NCI-H526 treated with DMSO at 0.1 percent for 48 hours (cell line): ENCODE results near the gene PLXNA4.

ENCODE experiments used
- DNase-seq: peaks from one replicate; lab custom pipeline; 2025; lab: John Stamatoyannopoulos, UW

Gene PLXNA4

DNA sequence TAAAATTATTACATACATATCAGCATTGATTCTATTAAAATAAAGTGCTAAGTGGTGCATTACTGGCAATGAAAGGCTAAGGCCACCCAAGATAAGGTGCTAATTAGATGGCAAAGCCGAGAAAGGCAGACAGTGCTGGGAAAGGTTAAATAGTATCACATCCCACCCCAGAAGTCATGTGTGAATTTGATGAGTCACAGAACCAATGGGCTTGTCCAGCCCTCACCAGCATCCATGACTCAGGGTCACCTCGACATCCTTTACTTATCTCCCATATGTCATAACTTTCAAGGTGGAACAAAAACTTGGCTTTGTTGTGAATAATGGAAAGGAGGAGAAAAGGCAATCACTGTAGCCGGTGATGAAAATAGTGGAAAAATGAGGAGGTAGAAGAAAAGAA, 459.1 kb downstream of the PLXNA4 start:
- no peak for DNase-seq

DNA sequence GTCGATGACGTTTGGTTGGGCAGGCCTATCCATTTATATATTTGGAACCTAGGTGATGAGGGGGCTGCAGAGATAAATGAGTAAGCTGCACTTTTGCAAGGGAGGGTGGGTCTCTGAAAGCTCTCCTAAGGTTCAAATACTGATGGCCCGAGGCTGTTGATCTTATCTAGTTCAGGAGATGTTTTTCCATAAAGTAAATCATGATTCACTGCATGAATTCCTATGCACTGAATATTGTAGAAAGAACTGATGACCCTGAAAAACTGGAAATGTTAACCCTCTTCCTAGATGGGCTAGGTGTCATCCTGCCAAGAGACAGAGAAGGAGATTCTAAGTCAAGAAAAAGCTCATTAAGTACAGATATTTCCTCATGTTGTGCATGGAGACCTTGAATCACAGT, 459.9 kb downstream of the PLXNA4 start:
- DNase-seq: no peak

DNA sequence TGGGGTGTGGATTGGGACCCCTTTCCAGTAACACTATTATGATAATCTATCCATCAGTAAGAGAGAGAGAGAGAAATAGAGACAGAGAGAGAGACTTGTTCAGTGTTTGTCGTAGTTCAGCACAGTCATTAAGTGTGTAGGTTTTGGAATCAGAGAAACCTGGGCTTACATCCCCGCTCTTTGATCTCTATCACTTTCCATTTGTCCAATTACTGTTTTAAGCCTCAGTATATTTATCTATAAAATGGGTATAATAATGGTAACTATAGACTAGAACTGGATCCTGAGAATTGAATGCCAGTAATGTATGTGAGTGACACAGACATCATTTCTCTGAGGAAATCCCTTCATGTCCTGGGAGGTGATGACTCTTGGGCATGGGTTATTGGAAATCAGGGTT, 460.5 kb downstream of the PLXNA4 start:
- DNase-seq: no peak

DNA sequence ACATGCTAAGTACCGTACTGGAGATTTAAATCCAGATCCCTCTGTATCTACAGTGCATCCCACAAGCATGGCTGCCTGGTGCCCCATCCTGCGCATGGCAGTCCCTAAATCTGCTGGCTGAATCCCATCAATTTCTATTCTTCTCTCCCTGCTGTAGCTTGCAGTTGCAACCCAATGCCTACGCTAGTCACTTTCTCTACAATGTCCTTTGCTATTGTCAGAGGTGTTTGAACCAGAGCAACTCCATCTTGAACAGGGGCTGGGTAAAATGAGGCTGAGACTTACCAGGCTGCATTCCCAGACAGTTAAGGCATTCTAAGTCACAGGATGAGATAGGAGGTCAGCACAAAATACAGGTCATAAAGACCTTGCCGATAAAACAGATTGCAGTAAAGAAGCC, 461.2 kb downstream of the PLXNA4 start:
- no peak for DNase-seq

DNA sequence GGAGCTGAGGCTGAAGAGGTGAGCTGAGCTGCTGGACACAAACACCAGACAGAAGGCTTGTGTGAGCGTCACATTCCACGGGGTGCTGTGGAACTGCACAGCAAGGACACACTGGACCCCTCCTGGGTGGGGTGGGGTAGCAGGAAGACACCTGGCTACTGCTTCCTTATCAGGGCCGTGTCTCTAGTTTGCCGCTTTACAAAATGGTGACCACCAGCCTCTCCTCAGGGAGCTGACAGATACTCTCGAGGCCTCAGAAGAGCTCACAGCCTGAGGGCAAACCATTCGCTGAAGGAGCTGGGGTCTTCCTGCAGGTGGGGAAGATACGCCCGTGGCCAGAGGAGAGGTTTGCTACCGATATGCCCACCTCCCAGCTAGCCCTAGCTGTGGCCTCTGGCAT, 461.9 kb downstream of the PLXNA4 start:
- no peak for DNase-seq

DNA sequence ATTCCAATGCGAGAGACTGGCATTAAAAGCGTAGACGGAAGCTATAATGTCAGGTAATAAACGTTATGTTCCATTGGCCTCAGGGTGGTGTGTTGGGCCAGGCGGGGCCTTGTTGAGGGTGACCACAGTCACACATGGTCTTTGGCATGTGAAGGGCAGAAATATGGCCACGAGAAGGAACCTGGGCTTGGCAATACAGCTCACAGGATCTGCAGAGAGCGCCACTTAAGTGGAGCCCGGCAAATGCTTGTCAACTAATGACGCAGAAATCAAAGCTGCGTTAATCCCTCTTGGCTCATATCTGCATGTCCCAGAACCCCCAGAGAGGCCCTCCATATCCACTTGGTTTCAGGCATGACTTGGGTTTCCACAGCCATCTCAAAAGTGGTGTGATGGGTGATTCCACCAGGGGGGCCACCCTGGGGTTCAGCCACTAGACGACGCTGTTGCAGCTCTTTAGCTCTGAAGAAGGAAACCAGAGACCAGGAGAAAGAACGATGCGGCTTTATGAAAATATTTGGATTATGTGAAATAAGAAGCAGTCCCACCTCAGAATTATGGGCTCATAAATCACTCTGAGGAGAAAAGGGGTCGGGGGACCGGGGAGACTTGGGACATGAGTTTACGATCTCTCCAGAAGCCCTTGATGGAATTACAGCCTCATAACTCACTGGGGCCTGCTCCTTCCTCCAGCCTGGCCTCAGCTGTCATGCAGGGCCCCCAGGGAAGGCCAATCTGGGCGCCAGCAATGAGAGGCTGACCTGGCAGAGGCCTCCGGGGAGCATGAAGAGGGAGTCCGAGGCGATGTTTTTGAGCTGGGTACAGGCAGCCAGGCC, 462.5 kb downstream of the PLXNA4 start:
- DNase-seq: no peak

DNA sequence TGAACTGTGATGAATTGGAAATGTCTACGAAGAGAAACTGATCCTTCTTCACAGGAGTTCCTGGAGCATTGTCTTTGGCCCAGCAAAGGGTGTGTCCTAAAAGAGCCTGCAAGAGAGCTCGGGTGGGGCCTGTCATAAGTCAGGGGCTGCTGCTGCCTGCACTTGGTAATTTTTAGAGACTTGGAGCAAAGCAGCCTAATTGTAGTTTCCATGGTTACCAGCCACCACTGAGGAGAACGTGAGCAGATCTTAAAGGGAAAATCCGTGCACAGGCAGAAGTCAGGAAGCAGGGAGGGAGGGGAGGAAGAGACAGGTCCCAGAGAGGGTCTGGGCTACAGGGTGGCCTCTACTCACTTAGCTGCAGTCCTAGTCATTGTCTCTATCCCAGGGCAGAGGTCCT, 463.6 kb downstream of the PLXNA4 start:
- DNase-seq: no peak

DNA sequence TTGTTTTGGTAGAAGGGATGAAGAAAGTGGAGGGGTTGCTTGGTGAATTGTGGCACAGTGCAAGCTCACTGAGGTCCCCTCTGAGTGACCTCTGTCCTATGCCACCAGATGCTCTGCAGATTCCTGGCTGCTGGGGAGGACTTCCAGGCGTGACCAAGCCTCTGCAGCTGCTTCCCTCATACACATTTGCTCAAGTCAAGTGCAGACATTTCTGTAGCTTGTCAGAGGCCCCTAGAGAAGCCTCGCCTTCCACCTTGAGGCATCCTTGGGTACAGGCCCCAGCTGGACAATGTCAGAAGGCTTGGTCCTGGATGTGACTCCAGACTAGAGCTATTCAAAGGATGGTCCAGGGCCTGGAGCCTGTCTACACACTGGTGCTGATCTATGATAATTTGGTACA, 464.2 kb downstream of the PLXNA4 start:
- DNase-seq: no peak

DNA sequence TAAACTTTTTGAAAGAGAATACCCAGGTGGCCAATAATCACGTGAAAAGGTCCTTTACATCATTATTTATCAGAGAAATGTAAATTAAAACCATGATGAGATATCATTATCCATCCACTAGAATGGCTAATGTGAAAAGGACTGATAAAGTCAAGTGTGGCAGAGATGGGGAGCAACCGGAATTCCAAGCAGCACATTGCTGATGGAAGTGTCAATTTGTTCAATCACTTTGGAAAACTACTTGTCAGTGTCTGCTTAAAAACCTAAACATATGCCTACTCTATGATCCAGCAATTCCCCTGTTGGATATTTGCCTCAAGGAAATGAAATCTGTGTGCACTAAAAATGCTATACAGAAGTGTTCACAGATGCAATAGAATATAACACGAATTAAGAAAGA, 465.6 kb downstream of the PLXNA4 start:
- no peak for DNase-seq

DNA sequence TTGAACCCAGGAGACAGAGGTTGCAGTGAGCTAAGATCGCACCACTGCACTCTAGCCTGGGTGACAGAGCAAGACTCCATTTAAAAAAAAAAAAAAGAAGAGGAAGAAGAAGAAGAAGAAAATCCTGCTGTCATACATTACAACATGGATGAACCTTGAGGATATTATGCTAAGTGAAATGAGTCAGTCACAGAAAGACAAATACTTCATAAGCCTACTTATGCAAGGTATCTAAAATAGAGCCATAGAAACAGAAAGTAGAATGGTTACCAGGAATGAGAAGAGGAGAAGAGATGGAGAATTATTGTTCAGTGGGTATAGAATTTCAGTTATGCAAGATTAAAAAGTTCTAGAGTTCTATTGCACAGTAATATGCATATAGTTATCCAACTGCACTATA, 466.5 kb downstream of the PLXNA4 start:
- DNase-seq: no peak

DNA sequence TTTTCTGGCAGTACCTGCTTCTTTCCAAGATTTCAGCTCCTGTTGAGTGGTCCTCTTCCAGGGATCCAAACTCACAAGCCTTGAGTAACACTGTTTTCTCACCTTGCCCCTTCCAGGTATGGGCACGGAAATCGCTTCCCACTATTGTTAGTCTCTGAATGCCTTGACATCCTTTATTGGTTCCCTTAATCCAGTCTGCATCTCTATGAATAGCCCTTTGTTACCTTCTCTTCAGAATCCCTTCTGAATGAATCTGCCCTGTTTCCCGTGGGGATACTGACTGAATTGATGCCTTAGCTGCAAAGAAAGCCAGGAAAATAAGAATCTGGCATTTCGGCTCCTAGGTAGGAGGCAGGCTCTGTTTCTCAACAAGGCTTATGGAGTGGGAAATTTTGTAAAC, 467.7 kb downstream of the PLXNA4 start:
- DNase-seq: no peak

DNA sequence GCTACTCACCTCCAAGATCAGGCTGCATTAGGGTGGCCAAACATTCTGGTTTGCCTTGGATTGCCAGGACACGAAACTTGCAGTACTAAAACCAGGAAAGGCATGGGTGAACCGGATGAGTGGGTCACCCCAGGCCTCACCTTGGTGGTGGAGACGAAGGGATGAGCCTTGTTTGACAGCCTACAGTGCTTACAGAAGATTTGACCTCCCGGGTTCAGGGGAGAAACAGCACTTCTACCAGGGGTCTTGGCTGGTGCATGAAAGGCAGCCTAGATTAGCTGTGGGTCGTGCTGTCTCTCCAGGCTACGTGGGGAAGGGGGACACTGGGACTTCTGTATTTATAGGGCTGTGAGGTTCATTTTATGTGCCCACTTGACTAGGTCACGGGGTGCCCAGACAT, 469.8 kb downstream of the PLXNA4 start:
- no peak for DNase-seq

DNA sequence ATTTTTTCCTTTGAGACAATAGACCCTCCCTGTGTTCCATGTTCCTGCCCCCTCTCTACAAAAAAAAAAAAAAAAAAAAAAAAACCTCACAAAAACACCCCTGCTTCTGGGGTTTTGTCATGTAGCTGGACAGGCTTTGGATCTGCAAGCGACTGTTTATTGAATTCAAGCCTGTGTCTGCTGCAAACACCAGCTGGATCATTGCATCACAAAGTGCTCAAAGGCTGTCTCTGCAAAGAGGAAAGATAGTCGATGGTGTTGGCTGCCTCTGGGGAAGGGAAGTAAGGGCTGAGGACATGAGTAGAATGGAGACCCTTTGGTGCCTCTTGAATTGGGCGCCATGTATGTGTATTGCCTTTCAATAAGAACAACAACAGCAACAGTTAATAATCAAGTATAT, 471.2 kb downstream of the PLXNA4 start:
- DNase-seq: no peak

DNA sequence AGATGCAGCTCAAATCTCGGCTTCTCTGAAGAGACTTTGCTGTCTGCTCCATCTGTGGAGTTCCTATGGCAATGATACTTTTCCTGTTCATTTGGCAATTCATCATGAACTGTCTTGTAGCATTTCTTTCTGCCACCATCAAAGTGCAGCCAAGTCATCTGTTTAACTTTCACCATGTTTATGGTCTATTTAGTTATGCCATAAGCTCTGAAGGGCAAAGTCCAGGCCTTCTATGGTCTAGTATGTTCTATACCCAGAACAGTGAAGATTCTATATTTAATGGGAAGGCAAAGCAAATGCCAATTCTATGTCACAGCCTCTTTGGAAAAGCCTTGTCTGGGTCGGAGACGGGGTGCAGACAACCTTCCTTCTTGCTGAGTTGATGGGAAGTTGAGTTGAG, 472.6 kb downstream of the PLXNA4 start:
- no peak for DNase-seq

DNA sequence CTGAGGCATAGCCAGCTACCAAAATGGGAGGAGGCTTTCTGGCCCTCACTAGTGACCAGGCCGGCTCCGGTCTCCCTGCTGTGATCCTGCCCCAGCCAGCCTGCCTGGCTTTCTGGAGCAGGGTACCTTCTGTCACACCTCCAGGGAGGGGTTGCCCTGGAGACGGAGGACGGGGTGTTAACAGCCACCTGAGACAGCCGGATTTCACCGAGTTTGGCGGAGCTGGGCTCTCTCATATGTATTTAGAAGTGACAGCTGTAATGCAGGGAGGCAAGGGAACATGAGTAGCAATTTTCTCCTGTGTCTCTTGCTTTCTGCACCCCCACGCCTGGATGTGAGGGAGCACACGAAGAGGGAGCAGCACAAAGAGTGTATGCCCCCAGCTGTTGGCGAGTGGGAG, 473.3 kb downstream of the PLXNA4 start:
- DNase-seq: no peak

DNA sequence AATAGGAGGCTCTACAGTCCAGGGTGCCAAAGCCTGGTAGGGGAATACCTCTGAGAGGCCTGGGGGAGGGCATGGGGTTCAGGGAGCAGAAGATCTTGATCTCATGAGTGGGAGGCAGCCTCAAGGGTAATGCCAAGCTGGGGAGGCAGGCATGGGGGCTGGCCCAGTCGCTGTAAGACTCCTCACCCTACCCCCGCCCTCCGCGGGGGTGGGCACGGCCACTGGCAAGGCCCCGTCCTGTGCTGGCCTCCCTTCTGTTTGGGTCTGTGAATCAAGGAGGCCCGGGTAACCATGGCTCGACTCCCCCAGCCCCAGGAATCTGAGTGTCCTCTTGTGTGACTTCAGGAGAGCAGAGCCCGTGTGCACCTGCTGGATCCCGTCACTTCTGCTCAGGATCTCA, 473.9 kb downstream of the PLXNA4 start:
- DNase-seq: no peak

DNA sequence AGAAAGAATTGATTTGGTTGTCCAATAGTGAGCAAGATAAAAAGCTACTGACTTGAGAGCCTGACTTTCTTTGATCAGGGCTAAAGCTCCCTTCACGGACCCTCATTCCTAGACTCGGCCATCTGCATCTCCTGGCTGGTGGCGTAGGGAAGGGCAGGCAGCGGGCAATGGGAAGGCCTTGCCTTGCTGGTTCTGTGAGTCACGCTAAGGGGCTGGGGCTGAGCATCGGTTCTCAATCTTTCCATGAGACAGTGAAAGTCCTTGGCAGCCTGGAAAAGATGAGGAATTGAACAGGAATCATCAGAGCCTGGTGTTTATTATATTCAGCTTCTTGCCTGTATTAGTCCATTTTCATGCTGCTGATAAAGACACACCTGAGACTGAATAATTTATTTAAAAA, 475.3 kb downstream of the PLXNA4 start:
- no peak for DNase-seq

DNA sequence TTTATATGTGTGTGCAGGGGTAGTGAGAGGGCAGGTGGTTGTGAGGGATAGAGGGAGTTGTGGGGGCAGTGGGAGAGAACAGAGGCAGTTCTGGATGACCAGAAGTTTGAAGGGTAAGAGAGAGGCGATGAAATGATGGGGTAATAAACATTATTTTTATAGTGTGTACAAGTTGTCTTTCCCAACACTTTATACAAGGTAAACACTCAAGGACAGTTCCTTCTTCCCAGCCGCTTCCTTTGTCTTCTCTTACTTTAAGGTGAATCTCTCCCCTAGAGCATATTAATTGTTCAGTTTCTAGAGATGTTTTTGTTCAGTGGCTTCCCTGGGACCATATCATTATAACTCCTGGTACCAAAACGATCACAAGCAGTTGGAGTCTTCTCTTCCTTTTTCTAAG, 475.8 kb downstream of the PLXNA4 start:
- DNase-seq: no peak

DNA sequence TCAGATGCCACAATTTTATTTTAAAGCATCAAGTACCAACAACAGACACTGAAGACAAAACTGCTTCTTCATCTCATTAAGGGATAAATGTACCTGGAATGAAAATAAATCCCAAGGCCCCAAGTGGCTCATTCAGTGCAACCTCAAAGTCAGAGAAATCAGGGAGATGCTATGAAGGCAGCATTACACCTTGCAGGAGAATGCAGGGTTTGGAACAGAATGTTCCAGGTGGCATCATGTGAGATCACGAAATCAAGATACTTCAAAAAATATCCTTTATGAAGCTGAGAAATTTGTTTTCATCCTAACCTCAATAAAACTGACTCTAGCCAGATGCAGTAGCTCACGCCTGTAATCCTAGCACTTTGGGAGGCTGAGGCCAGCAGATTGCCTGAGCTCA, 477.1 kb downstream of the PLXNA4 start:
- no peak for DNase-seq

DNA sequence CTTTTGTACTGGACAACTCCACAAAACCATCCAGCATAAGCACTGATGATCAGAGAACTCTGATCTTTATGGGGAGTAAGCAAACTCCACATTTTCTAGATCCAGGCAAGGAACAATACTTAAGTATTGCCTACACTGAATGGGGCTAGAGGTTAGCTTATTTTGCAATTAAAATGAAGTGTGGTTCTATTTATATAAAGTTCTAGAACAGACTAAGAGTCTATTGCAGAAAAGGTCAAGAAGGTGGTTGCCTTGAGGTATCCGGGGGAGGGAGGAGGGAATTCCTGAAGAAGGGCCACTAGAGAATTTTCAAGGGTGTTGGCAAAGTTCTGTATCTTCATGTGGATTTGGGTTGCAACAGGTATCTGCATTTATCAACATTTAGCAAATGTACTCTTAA, 477.9 kb downstream of the PLXNA4 start:
- DNase-seq: no peak

DNA sequence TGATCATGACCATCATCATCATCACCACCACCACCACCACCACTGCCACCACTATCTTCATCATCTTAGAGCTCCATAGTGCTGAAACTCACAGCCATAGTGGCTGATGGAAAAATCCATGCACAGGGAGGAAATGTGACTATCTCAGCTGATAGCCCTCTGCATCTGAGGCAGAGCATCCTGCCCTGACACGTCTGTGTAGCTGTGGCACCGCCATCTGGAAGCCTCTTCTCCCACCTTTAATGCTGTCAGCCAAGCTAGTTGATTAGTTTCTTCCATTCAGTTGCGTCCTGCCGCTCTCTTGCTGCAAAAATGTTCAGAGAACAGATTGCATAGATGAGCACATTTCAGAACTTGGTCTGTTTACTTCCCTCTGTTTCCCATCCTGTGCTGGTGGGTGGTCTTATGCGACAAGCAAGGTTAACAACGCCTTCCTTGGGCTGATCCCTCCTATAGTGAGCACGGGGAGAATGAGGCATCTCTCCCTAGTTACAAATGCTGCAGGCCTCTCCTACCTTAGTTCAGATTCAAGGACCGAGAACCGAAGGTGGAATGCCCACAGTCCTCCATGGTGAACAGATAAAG, 478.6 kb downstream of the PLXNA4 start:
- DNase-seq: no peak

DNA sequence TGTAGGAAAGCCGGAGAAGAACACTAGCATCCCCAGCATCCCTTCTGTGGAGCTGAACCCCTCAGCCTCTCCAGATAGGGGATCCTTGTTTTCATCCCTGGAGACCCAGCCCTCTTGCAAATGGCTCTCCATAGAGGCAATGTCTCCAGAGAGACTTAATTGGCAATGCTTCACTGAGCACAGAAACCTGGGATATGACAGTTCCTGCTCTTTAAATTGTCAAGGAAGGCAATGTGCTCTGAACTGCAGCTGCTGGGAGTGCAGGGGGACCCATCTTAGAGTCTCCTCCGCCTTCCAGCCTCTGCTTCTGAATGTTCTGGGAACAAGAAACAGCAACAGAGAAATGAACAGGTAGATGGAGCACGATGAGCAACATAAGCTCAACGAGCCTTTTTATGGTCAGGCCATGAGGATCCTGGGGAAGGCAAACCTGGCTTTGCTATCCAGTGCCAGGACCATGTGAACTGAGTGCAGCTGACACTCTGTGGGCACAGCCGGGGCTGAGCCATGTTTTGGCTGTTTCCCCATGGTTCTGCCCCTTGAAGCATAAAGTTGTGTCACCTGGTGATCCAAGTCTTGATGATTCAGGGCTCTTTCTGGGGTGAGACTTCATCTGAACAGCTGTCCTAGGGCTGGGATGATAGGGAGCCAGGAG, 481.0 kb downstream of the PLXNA4 start:
- no peak for DNase-seq

DNA sequence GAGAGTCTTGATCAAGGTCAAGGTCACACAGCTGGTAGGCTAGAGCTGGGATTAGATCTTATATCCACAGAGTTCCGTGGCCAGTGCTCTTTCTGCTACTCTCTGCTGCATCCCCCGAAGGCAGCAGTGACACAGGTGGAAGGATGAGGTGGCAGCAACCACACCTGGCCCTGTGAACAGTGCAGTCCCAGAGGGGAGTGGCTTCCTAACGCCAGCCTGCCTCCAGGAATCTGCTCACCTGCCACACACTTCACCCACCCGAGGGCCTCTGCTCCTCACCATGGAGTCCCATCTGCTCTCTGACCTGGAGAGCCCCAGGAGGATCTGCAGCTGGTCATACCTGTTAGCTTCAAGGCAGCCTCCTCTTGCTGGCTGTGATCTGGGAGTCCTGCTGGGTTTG, 484.2 kb downstream of the PLXNA4 start:
- DNase-seq: no peak

DNA sequence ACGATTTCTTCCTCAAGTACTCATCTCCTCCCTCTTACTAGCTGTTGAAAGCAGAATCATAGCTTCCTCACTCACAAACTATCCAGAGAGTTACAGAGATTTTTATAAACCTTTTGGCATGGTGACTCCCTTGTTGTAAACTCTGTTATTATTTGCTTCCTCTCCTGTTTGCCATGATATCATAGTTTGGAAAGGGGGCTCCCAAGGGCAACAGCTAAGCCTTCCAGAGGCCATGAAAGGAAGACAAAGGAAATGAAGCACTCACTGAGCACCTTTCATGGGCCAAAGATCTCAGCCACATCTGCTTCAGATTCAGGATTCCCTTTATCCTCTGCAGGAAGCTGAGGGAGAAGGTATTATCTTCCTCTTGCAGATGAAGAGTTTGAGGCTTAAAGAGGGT, 484.6 kb downstream of the PLXNA4 start:
- no peak for DNase-seq
